ENCODE measurements around the gene PELI3. TPM values are rescaled to one million over a fixed set of nuclear protein-coding genes. Genes with fewer than 3 reads are reported as not detected.
A peak's percentile ranks its signal among the peaks of the same experiment; 100 is the strongest.

The PELI3 gene
- total RNA-seq (2022) (21.0 and 21.1 TPM in 2 replicates), Bru-seq, nascent RNA (percentile 63 among the genes with signal in this experiment), BruChase-seq, experiment 1, labeled RNA remaining after a 2-hour chase (percentile 66 among the genes with signal in this experiment), BruChase-seq, experiment 2, labeled RNA remaining after a 6-hour chase (percentile 55 among the genes with signal in this experiment)
- long read RNA-seq, transcript PELI3-201 (8 exons, 2,740 nt): major isoform, 16 of 28 reads
- long read RNA-seq, partial matches to known transcripts: 4 of 28 reads
- long read RNA-seq, other reads (novel, unspliced or antisense): 3 of 28 reads

- Histone ChIP-seq H3K9me3 (peaks cover 4% of the 10 kb centered on the region; the same call in 1 of the 2 replicates), H3K36me3 (ENCODE audit: control insufficient read depth, insufficient read depth, low read length) (no peaks in the 10 kb centered on the region), H3K4me1 (peaks cover 19% of the 10 kb centered on the region), H3K27me3 (replicated peaks; ENCODE audit: control insufficient read depth, insufficient read depth, low read length) (no peaks in the 10 kb centered on the region; the same call in 1 of the 2 replicates), H3K4me3 (ENCODE audit: low read depth, low read length) (peak within 1 kb of the TSS; percentile 66)
- peak within 1 kb of the TSS; percentile 90 for H3K4me3 Mint-ChIP-seq (ENCODE audit: unreplicated experiment)
- no TSS peak for BruUV-seq (replicated peaks)
- H3K9me3 Mint-ChIP-seq (ENCODE audit: unreplicated experiment): peaks cover 17% of the 10 kb centered on the region
- peak within 1 kb of the TSS; percentile 62 for H3K27ac Mint-ChIP-seq (ENCODE audit: unreplicated experiment)
- TF ChIP-seq CTCF (IDR thresholded peaks at IDR 0.05; ENCODE audit: insufficient read depth in 1 of 2, low read depth in 1 of 2, low read length in 1 of 2, severe bottlenecking in 1 of 2, unreplicated experiment in 1 of 2): no peak
- H3K4me1 Mint-ChIP-seq (ENCODE audit: low read depth, unreplicated experiment): peaks cover 17% of the 10 kb centered on the region
- DNase-seq: peak; percentile 97
- CTCF ChIA-PET: interaction anchor here (0.6 to 3.9 kb wide), 29 partner anchors 10 to 1049 kb away, joined by 3 to 65 read pairs (median 4); partner anchors contain the start of genes CCDC87, DPP3, MRPL11 and NPAS4
- peaks cover 11% of the 10 kb centered on the region for H3K36me3 Mint-ChIP-seq (ENCODE audit: insufficient read depth, unreplicated experiment)
- H3K27me3 Mint-ChIP-seq (ENCODE audit: insufficient read depth, unreplicated experiment): no peaks in the 10 kb centered on the region
- intact Hi-C loops (cut with micrococcal nuclease; ENCODE audit: unreplicated experiment): loop anchor here (1.0 kb wide), 3 partner anchors 14 to 48 kb away; partner anchors contain the start of gene DPP3
- POLR2A ChIA-PET: interaction anchor here (0.5 to 3.1 kb wide), 26 partner anchors 11 to 1571 kb away, joined by 3 to 98 read pairs (median 6); partner anchors contain the start of genes BBS1, DPP3, MRPL11 and RBM4
Measured at GRCh38 chr11:66466225-66467033, at the start of gene PELI3. Gene PELI3 (plus strand): TSS chr11:66466905. CDS start chr11:66468129, 1,224 bp downstream.

- Histone ChIP-seq H3K36me3 (ENCODE audit: control insufficient read depth, insufficient read depth, low read length) (no peaks in the 10 kb centered on the region), H3K4me3 (ENCODE audit: low read depth, low read length) (no peak overlapping the region), H3K27me3 (replicated peaks; ENCODE audit: control insufficient read depth, insufficient read depth, low read length) (no peaks in the 10 kb centered on the region; the same call in 1 of the 2 replicates), H3K4me1 (no peaks in the 10 kb centered on the region), H3K9me3 (peaks cover 6% of the 10 kb centered on the region; the same call in 1 of the 2 replicates)
- no peak for DNase-seq
- Mint-ChIP-seq H3K9me3 (ENCODE audit: unreplicated experiment) (peaks cover 10% of the 10 kb centered on the region), H3K4me3 (ENCODE audit: unreplicated experiment) (no peak overlapping the region), H3K4me1 (ENCODE audit: low read depth, unreplicated experiment) (peaks cover 14% of the 10 kb centered on the region), H3K36me3 (ENCODE audit: insufficient read depth, unreplicated experiment) (peaks cover 18% of the 10 kb centered on the region), H3K27me3 (ENCODE audit: insufficient read depth, unreplicated experiment) (peaks cover 16% of the 10 kb centered on the region), H3K27ac (ENCODE audit: unreplicated experiment) (no peak overlapping the region)
- intact Hi-C loops (cut with micrococcal nuclease; ENCODE audit: unreplicated experiment): no loop called here
- ChIA-PET CTCF (interaction anchor here (0.6 to 3.0 kb wide), 5 partner anchors 22 to 63 kb away, joined by 3 to 24 read pairs (median 14); partner anchors contain the start of genes DPP3, MRPL11 and PELI3), POLR2A (no interaction called here)
- no TSS peak for BruUV-seq (replicated peaks)
- no peak for TF ChIP-seq CTCF (IDR thresholded peaks at IDR 0.05; ENCODE audit: insufficient read depth in 1 of 2, low read depth in 1 of 2, low read length in 1 of 2, severe bottlenecking in 1 of 2, unreplicated experiment in 1 of 2)
Measured at GRCh38 chr11:66417000-66417399, 49.7 kb upstream of the PELI3 start.

All from Caco-2 (cell line).